Suprapubic skin (tissue), 4 donors: Measurements from ENCODE around the gene BBLN. TPM values are rescaled to one million over a fixed set of nuclear protein-coding genes. Genes with fewer than 3 reads are reported as not detected.
"Not testable (repeated sequence)": the region's sequence is repeated elsewhere in the genome, so short reads cannot be mapped to it uniquely, and the experiment has no call there.

Experiments
- DNase-seq, 2 donors: peaks; one replicate each; pipeline ENCODE4 v3.0.0-alpha.2; 2019; ENCODE audit warnings: low spot score in 2 of 2
- H3K27ac ChIP-seq: fragments of 200-600 bp; sonication (generic); one replicate; pipeline ENCODE4 v1.5.1; 2019
- H3K27me3 ChIP-seq: fragments of 200-600 bp; sonication (generic); one replicate; pipeline ENCODE4 v1.5.1; 2019
- H3K36me3 ChIP-seq: fragments of 200-600 bp; sonication (generic); one replicate; pipeline ENCODE4 v1.5.1; 2019
- H3K4me1 ChIP-seq: fragments of 200-600 bp; sonication (generic); one replicate; pipeline ENCODE4 v1.5.1; 2019
- H3K4me3 ChIP-seq: fragments of 200-600 bp; sonication (generic); one replicate; pipeline ENCODE4 v1.5.1; 2019; ENCODE audit warnings: mild to moderate bottlenecking
- H3K9me3 ChIP-seq: fragments of 200-600 bp; sonication (generic); one replicate; pipeline ENCODE4 v1.5.1; 2019
- CTCF ChIP-seq, 2 donors: fragments of 200-600 bp in 1 of 2; fragments of 450-650 bp in 1 of 2; sonication (generic) in 1 of 2; IDR thresholded peaks; one replicate each; pipeline ENCODE4 v1.5.1; 2016 to 2019; ENCODE audit warnings: antibody characterized with exemption in 2 of 2, mild to moderate bottlenecking in 1 of 2, moderate library complexity in 1 of 2
- EP300 ChIP-seq: sonication (generic); formaldehyde crosslinking; IDR thresholded peaks from one replicate; pipeline ENCODE4 v1.6.1; 2017; ENCODE audit warnings: antibody characterized with exemption
- POLR2A ChIP-seq, 2 donors: fragments of 450-650 bp; IDR thresholded peaks; one replicate each; pipeline ENCODE4 v1.6.1; 2017; ENCODE audit warnings: antibody characterized with exemption in 2 of 2, mild to moderate bottlenecking in 2 of 2, moderate library complexity in 2 of 2
- POLR2AphosphoS5 ChIP-seq, 3 donors: sonication (generic); formaldehyde crosslinking; IDR thresholded peaks; one replicate each; pipeline ENCODE4 v1.6.1; 2017; ENCODE audit warnings: antibody characterized with exemption in 3 of 3
- WGBS: methylation state at CpG from one replicate; pipeline ENCODE4 v1.1.5; 2018; 5-methylcytosine and 5-hydroxymethylcytosine counted together
- total RNA-seq, 4 donors: library from RNA; depleted of rRNA; stranded (reverse); fragments of >200 nt; gene quantifications; one replicate each; pipeline ENCODE4 v1.1.0, GENCODE V29; 2016

The BBLN gene
- 100 to 1,000 TPM; 157 to 345 (median 224) TPM for total RNA-seq

- Histone ChIP-seq H3K4me1 (peaks cover 28% of the 10 kb centered on the region), H3K36me3 (peaks cover 17% of the 10 kb centered on the region), H3K9me3 (no peaks in the 10 kb centered on the region), H3K27ac (peak within 1 kb of the TSS; percentile 77), H3K27me3 (no peaks in the 10 kb centered on the region), H3K4me3 (peak within 1 kb of the TSS; percentile 78)
- peak; percentile 96 to 98 for DNase-seq
- TF ChIP-seq POLR2A (IDR thresholded peaks at IDR 0.05) (peak in 1 of 2 donors; percentile 40), EP300 (no peak)
- 0% methylated on average over 24 of the region's 77 CpGs for WGBS
Observed at GRCh38 chr9:128159784-128160602, at the start of gene BBLN. TSS of gene BBLN (plus strand) at chr9:128160265. CDS start at chr9:128160408, 143 bp downstream.

- not testable (repeated sequence) for H3K4me3 ChIP-seq, H3K27me3 ChIP-seq, H3K9me3 ChIP-seq, H3K27ac ChIP-seq, DNase-seq, H3K4me1 ChIP-seq
- 86% methylated on average over 12 of the region's 12 CpGs for WGBS
- peaks cover 36% of the 10 kb centered on the region for H3K36me3 ChIP-seq
Observed at GRCh38 chr9:128111726-128112125, 48.3 kb upstream of the BBLN start.

GRCh38 chr9:128113526-128114325, 46.3 kb upstream of the BBLN start:
- Histone ChIP-seq H3K27ac (no peak overlapping the region), H3K27me3 (no peaks in the 10 kb centered on the region), H3K4me3 (no peak overlapping the region), H3K9me3 (no peaks in the 10 kb centered on the region), H3K36me3 (peaks cover 16% of the 10 kb centered on the region), H3K4me1 (peaks cover 16% of the 10 kb centered on the region)
- no peak for TF ChIP-seq CTCF (IDR thresholded peaks at IDR 0.05)
- no peak for TF ChIP-seq POLR2A (IDR thresholded peaks at IDR 0.05)
- TF ChIP-seq POLR2AphosphoS5 (IDR thresholded peaks at IDR 0.05) = no peak
- TF ChIP-seq EP300 = no peak
- no peak for DNase-seq
- WGBS = 95% methylated on average over 8 of the region's 12 CpGs

- DNase-seq = peak in 1 of 2 donors; percentile 57
- no peaks in the 10 kb centered on the region for H3K9me3 ChIP-seq
- H3K27ac ChIP-seq = no peak overlapping the region
- peaks cover 14% of the 10 kb centered on the region for H3K36me3 ChIP-seq
- no peak overlapping the region for H3K4me3 ChIP-seq
- no peaks in the 10 kb centered on the region for H3K27me3 ChIP-seq
- WGBS = 81% methylated on average over 19 of the region's 29 CpGs
- peaks cover 11% of the 10 kb centered on the region for H3K4me1 ChIP-seq
- TF ChIP-seq EP300 (no peak), POLR2A (IDR thresholded peaks at IDR 0.05) (no peak), CTCF (IDR thresholded peaks at IDR 0.05) (no peak), POLR2AphosphoS5 (IDR thresholded peaks at IDR 0.05) (no peak)
Observed at GRCh38 chr9:128114326-128115186, 45.5 kb upstream of the BBLN start.

GRCh38 chr9:128115187-128116103, 44.6 kb upstream of the BBLN start:
- H3K4me3 ChIP-seq = no peak overlapping the region
- no peaks in the 10 kb centered on the region for H3K9me3 ChIP-seq
- DNase-seq = peak in 1 of 2 donors; percentile 64
- H3K36me3 ChIP-seq = peaks cover 20% of the 10 kb centered on the region
- peaks cover 9% of the 10 kb centered on the region for H3K4me1 ChIP-seq
- no peaks in the 10 kb centered on the region for H3K27me3 ChIP-seq
- 97% methylated on average over 16 of the region's 26 CpGs for WGBS
- TF ChIP-seq EP300 = no peak
- no peak for TF ChIP-seq CTCF (IDR thresholded peaks at IDR 0.05)
- TF ChIP-seq POLR2AphosphoS5 (IDR thresholded peaks at IDR 0.05) = no peak
- no peak for TF ChIP-seq POLR2A (IDR thresholded peaks at IDR 0.05)
- no peak overlapping the region for H3K27ac ChIP-seq
